HG03521 (cell line): Measurements from ENCODE around the gene ASB13.

Experiments used
- ATAC-seq: cut with Tn5 transposase; IDR thresholded peaks from one replicate; pipeline ENCODE4 v1.9.1; 2021; ENCODE audit warnings: mild to moderate bottlenecking, moderate library complexity; ENCODE audit not compliant: unreplicated experiment

The ASB13 gene

DNA sequence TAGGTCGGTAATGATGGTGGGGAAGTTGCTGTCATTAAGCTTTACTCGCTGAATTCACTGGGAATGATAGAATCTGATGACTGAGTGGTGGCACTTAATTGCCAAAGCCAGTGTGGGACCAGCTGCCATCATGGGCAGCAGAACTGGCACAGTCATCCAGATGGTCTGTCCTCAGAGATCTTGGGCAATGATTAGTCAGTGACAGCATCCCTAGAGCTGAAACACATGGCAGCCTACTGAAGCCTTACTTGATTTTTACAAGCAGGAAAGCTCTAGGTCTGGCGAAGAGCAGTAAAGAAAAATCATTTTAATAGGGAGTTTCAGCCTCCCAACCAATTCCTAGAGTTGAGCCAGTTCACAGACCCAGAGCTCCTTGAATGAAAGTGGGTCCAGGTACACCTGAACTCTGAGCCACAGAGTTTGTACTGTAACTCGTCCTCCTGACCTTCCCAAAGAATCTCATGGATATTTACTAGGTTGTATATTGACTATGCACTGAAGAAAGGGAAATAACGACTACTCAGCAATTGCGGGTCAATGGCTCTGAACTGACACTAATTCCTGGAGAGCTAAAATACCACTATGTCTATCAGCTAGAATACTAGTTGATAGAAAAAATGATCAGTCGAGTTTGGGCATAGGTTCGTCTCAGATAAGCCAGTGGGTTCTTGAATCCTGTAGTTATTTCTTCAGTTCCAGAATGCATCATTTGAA lies 4.4 kb upstream of the ASB13 start:
- ATAC-seq, result no peak

DNA sequence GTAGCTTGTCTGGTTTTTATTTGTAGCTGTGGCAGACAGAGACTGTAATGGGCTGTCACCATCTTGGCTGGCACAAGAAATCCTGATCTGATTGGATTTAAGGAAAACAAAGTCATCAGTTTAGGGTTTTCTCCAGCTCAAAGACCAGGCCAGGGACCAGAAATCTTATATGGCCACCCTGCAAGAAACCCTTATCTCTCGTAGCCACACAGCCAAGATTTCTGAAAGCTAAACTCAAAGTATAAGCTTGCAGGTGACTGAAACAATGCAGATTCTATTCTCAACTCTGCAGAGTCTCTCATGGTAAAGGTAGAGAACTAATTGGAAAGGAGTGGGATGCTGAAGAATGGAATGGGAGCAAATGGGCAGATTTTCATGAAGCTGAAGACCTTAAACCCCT lies 3.2 kb upstream of the ASB13 start:
- no peak for ATAC-seq

DNA sequence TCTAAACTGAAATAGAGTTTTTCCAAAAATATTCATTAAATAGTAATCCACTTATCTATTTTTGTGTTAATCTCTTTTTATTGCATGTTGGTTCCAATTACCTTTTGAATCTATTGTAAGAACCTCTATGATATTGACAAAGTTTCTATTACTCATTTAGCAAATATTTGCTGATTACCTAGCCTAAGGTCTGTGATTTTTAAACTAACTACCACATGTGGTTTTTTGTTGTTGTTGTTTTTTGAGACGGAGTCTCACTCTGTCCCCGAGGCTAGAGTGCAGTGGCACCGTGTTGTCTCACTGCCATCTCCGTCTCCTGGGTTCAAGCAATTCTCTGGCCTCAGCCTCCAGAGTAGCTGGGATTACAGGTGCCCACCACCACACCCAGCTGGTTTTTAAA lies 2.0 kb upstream of the ASB13 start:
- ATAC-seq, result no peak

DNA sequence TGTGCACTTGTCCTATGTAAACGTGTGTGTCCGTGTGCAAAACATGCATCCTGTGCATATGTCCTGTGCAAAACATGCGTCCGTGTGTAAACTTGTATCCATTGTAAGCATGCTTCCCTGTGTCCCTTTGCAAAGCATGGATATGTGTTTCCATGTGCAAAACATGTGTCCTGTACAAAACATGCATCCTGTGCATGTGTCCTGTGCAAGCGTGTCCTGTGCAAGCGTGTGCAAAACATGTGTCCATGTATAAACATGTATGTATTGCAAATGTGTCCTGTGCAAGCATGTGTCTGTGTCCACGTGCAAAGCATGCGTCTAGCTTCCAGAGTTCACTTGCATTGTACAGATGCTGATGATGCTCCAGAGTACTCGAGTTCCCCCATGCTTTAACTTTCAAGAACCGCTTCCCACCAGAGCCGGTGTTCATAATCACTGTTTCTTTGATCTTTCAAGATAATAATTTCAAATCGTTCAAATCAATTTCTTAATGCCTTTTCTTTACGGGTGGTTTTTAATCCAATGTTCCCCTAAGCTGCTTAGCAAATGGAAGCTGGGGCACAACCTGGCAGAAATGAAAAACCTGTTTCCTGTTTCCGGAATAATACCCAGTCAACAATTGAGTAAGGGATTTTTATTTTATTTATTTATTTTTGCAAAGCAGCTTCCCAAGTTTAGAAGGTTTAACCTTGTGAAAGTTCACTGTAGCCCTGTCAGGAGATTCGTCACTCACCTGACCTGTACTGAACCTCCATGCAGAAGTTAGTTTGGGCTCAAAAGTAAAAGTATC lies 641 bp upstream of the ASB13 start:
- no peak for ATAC-seq

DNA sequence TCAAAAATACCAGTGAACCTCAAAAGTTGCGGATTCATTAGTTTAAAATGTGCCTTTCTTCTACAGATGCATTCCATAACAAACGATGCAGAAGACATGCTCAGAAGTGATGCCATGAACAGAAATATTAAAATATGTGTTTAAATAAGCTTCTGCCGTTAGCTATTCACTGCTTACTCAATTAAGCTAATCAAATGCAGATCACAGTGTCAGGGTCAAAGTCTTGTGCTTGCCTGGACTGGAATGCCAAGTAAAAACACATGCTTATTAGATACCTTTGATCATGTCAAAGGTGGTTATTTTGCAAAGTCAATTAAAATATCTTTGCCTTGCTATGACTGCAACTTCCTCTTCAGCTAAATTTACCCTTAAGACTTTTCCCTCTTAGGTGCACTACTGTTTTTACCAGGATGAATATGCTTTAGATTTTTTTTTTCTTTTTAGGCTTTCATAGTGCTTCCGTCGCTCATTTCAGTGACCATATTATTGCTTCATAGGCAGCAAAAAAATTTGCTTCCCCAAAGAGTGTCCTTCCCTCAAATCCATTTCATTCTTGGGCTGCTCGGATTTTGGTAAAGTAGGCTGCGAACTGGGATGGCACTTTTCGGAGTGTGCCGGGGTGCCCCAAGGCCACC lies 905 bp downstream of the ASB13 start:
- ATAC-seq, result no peak

DNA sequence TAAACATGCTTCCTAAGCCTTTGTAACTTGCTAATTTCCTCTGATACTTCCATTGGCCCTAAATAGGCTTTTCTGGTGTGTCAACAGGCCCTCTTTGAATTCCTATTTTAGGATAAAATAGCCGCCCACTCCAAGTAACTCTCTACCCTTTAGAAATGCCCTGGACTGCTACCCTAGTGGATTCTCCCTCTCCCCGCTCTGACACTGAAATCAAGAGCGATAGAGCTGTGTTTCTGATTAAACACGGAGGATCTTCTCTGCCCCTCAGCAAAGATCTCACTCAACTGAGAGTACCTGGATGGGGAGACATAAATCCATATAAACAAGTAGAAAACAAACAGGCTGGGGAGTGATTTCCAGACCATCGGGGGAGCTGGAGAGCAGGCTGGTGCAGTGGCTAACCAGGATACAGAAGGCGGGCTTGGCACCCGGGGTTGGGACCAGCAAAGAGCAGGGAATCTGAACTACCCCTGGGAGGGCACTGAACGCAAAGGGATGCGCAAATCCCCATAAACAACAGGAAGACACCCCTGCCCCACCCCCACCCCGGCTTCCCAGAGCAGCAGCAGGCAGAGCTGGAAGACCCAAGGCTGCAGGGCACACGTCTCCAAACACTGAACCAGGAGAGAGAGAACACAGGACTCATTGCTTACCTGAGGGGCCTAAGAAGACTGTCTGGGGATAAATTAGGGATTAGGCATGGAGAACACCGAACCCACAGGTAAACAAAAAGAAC lies 2.5 kb downstream of the ASB13 start:
- no peak for ATAC-seq

DNA sequence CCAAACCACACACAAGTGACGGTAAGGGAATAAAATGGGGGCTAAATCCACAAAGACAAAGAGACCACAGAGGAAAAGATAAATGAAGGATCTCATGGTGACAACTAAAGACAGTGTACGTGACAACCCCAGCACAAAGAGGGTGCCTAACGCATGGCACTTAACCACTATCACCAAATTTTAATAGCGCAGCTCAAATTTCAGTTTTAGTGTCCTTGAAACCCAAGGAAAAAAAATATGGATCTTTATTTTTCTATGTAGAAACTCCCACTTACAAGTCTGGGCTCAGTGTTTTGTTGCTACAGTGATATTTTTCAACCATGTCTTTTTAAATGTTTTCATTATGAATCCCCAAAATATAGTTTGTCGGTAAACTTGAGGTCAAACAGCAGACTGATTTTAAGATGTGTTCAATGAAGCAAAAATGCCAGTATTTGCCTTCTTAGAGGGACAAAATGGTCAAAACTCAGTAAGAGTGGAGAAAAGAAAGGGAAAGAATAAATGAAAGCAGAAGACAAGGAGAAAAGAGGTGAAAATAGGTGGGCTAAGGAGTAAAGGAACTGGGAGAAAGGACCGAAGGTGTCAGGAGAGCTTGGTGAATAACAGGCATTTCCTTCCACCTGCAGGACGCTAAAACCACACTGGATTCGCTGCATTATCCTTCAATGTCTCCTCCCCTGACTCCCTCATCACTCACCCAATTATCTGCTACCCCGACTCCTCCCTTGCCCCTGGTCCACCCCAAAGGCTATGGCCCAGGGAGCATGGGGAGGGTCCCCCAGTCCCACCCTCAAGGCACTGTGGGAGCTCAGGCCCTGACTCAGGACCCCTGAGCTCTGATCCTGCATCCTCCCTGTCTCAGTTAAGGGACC lies 3.5 kb downstream of the ASB13 start:
- no peak for ATAC-seq

DNA sequence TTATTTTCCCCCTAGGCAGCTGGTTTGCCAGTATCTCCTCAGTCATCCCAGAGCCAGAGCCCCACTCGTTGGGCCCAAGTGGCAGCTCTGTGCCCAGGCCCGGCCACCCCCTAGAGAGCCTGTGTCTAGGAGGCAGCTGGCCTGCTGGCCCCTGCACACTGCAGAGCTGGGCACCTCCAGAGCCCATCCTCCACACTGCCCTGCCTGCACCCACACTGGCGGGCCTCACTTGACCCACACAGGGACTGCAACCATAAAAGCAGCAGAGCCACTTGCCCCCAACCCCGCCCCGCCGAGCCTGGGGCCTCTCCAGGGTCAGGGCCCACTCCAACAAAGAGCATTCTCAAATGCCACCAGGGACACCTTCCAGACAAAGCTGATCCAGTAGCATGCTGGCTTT lies 5.4 kb downstream of the ASB13 start:
- no peak for ATAC-seq

DNA sequence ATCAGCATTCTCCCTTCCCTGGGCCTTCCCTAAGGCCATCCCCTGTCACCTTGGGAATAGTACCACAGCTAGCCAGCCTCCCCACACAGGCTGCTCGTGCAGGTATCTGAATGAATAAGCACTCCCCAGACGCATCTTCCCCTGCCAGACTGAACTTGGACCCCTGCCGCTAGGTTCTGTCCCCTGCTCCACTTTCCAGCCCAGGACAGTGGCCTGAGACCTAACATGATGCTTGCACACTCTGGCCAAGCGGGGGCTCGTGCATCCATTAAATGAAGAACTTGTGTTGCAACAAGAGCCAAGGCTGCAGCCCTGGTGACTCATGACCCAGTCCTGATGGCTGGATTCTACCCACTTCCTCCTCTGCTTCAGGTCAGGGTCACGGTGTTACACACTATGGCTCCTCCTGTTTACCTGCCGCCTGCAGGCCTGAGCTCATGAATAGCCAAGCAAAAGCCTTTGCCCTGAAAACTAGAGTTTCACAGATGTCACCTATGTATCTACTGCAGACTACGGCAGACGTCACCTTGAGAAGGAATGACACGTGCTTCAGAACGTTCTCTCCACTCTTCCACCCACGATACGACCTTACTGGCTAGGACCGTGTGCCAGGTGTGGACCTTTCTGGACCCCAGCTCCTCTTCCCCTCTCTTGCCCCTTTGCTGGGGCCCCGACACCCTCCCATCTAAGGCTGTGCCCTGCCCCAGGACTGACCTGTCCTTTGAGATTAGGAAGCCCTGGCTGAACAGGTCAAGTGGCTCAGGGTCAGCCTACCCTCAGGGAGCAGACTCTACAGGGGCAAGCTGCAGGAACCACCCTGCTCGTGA lies 6.5 kb downstream of the ASB13 start:
- ATAC-seq, result peak; percentile 59

DNA sequence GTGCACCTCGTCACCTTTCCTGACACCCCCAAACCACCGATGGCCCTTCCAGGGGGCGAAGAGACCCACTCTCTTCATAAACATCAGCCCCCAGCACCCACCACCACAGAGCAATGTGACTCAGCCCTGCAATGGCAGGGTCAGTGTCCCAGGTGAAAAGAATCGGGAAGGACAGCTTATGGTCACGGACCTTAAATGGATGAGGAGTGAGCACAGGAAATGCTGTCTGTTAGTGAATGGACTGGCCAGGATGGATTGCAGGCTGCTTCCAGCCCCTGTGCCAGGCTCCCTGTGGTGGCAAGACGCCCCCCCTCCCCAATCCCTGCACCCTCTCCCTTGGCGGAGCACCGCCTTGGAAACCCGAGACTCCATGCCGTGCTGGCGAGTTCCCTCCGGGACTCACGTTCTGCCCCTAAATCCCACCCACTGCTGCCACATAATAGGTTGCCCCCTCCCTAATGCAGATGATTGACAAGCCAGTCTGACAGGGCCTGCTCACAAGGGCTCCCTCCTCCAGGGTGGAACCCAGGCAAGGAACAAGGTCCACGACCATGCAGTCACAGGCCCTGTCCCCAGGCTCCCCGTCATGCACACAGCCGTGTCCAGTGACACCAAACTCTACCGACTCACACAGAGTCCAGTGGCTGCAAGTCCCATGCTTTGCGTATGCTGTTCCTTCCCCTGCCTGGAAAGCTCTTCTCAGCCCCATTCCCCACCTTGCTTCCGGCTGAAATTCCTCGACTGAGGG lies 7.3 kb downstream of the ASB13 start:
- no peak for ATAC-seq

DNA sequence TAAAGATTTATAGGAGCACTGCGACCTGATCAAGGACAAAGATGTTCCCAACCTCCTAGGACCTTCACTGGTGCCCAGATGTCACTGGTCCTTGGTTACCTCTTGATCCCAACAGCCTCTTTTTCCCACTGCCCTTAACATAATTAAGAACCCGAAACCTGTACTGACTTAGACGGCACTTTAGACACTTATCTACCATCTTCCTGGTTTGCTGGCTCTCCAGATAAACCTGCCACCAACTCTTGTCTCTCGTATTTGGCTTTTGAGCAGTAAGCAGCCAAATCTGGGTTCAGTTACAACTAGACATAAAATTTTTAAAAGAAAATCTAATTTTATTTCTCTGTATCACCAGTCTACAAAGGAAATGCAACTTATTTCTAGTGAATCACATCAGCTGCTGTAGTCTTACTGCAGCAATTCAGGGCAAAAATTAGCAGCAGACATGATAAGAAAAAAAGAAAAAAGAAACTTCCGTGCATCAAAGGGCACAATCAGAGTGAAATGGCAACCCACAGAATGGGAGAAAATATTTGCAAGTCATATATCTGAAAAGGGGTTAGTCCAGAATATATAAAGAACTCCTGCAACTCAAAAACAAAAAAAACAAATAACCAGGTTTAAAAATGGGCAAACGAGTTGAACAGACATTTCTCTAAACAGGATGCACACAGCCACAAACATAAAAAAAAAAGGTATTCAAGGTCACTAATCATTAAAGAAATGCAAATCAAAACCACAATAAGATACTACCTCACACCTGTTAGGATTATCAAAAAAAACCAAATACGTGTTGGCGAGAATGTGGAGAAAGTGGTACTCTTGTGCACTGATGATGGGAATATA lies 9.4 kb downstream of the ASB13 start:
- no peak for ATAC-seq

DNA sequence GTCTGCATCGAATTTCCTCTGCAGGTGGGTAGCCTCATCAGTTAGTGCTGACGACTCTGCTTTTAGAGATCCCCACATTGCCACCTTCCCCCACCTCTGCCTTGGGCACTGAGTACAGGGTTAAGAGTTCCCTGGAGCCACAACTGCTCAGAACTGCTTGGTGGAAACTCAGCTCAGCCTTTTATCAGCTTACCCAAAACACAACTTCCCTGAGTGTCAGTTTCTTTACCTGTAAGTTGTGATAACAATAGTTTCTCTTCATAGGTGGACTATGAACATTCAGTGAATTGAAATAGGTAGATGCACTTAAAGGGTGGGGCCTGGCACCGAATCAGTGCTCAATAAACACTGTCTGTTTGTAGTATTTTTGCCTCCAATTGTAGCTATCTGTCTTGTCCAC lies 11.3 kb downstream of the ASB13 start:
- ATAC-seq, result no peak

DNA sequence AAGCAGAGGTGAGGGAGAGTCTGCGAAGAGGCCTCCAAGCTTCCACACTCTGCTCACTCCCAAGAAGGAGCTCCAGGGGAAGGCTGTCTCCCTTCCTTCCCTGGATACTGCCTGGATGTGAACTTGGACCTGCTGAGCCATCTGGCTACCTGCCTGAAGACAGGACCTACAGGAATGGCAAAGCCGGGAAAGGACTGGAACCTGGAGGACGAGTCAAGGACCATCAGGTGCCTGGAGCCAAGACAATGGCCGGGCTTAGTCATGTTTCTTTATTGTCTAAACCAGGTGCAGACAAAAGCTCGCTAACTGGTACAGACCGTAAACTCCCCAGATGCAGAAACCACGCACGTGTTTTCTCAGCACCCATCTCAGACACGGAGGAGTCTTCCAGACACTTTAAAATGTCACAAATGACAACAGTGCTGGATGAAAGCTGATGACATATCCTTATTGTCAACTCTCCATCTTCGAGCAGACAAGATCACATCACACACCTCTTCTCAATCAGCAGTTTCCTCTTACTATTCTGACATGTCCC lies 12.1 kb downstream of the ASB13 start:
- ATAC-seq, result no peak

DNA sequence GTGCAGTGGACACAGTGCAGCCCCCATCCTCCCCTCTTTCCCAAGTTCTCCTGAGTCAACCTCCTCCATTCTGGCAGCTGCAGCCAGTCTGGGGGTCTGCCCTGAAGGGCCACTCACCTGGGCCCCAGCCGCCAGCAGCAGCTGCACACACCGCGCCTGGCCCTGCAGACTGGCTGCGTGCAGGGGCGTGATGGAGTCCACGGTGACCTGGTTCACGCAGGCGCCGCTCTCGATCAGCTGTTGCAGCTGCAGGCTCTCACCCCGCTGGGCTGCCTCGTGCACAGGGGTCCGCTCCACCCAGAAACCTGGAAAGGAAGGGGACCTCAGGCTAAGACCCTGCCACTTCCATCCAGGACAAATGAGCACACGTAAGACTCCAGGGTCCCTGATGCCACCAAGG lies 13.6 kb downstream of the ASB13 start:
- ATAC-seq, result no peak

DNA sequence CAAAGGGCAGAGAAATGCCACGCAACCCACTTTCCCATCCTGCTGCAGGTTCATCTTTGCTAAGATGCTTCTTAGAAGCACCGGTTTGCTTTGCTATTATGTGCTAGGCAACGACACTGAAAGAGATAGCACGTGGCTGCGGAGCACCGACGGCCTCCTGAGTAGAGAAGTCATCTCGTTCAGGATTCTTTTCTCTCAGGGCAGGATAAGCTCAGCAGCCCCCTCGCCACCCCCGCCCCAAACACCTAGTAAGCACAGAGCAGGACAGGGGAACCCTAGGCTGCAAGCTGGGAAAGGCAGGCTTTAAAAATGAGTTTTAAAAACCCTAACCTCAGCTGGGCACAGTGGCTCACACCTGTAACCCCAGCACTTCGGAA lies 15.0 kb downstream of the ASB13 start:
- no peak for ATAC-seq

DNA sequence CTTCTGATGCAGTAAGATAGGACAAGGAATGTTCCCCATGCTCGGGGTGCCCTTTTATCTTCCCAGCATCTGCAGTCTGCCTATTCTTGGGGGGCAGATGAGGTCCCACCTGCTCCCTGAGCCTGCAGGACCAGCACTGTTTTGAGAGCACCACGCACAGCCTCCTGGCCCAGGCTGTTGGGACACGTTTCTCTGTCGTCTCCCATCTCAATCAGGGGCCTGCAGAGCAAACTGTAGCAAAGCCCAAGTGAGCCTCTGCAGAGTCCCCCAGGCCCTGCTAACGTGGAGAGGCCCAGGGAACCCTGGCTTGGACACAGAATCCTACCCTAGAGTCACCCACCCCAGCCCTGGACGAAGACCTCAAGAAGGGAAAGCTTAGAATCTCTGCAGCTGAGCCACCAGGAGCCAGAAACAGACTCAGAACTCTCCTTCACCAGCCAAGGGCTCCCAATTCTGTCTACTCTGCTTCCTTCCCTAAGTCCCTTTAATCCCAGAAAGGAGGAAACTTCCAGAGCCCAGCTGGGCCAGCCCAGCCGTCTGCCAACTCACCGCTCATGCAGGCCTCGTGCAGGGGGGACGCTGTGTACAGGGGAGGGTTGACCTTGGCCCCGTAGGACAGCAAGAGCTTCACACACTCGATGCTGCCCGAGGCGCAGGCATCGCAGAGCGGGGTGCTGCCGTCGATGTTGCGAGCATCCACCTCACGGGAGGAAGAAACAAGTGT lies 15.6 kb downstream of the ASB13 start:
- no peak for ATAC-seq

DNA sequence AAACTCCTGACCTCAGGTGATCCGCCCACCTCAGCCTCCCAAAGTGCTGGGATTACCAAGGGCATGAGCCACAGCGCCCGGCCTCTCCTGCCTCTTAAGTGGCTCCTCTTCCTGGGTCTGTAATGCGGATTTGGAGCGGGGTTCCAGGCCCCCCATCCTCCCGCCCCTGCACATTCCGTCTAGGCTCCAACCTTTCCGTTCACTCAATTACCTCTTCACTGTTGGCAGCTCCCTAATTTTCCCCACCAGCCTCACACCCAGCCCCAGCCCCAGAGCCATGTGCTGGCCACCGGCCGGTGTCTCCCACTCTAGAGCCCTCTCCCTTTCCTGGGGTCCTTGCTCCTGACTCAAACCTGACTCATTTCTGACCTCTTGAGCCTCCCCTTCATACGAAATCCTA lies 16.6 kb downstream of the ASB13 start:
- ATAC-seq, result no peak
